ENCODE measurements around the gene IL17B.

DNA sequence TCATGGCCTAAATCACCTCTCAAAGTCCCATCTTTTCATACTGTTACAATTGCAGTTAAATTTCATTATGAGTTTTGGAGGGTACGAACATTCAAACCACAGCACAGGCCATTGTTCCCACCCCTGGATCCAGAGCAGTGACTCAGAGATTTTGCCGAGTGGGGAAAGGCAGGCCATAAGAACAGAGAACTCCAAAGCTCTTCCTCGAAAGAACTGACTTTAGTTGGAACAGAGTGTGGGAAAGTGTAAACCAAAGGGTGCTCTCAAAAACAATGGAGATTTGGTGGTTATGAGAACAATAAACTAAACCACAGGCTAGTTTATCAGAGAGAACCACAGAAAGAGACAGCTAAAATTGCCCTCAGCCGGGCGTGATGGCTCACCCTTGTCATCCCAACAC is 53.2 kb downstream of the IL17B start:
- no peak for TF ChIP-seq POLR2AphosphoS5 (IDR thresholded peaks at IDR 0.05)
- TF ChIP-seq POLR2A (IDR thresholded peaks at IDR 0.05): no peak
